ENCODE data around the gene CCDC88C.

Gene CCDC88C

DNA sequence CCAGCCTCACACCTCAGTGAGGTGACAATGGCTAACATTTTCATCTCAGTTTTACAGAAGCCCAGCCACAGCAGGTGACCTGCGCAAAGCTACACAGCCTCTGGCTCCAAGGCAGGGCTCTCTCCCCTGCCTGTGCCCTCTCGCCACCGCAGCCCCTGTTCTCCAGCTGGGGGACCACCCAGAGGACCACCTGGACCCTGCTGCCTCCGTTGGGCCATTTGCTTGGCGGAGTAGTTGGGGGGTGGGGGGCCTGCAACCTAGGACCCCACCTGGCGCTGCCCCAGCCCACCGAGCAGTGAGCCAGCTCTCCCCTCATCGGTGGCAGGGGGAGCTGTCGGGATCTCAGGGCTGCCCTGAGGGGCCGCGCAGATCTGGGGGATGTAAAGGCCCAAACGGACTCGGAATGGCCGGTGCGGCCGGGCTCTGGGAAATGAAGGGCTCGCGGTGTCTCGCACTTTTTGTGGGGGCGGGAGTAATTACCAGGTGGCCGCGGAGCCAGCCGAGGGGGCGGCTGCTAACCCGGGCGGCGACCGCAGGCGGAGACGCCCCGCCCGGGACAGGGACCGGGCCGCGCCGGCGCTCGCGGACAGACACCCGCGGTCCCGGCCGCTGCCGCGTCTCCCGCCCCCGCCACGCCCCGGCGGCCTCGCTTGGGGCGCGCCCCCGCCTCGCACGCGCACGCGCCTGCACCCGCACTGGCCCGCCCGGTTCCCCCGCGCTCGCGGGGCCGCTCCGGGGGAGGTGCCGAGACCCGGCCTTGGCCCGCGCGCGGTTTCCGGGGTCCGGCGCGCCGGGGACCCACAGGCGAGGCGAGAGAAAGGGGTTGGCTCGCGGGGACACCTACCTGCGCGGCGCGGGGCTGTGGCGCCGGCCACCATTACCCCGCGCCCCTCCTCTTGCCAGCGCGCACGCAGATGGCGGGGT is 164.5 kb downstream of the CCDC88C start:
- H3K4me1 ChIP-seq (ENCODE audit: low read length): peaks cover 31% of the 10 kb centered on the region
- no peaks in the 10 kb centered on the region for H4K20me1 ChIP-seq (ENCODE audit: insufficient read depth, low read length)
- no peaks in the 10 kb centered on the region for H3K36me3 ChIP-seq (replicated peaks; ENCODE audit: low read depth, low read length)
- no peaks in the 10 kb centered on the region for H3K9me3 ChIP-seq (ENCODE audit: insufficient read depth, low read length)
- no peak overlapping the region for H3K27ac ChIP-seq (ENCODE audit: low read length)
- H3K4me2 ChIP-seq (ENCODE audit: low read length): peak overlapping the region; percentile 89
- TF ChIP-seq, protein P1, sequence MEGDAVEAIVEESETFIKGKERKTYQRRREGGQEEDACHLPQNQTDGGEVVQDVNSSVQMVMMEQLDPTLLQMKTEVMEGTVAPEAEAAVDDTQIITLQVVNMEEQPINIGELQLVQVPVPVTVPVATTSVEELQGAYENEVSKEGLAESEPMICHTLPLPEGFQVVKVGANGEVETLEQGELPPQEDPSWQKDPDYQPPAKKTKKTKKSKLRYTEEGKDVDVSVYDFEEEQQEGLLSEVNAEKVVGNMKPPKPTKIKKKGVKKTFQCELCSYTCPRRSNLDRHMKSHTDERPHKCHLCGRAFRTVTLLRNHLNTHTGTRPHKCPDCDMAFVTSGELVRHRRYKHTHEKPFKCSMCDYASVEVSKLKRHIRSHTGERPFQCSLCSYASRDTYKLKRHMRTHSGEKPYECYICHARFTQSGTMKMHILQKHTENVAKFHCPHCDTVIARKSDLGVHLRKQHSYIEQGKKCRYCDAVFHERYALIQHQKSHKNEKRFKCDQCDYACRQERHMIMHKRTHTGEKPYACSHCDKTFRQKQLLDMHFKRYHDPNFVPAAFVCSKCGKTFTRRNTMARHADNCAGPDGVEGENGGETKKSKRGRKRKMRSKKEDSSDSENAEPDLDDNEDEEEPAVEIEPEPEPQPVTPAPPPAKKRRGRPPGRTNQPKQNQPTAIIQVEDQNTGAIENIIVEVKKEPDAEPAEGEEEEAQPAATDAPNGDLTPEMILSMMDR (IDR thresholded peaks at IDR 0.05; ENCODE audit: low read depth, low read length): peak; percentile 29
- no peak for TF ChIP-seq EZH2phosphoT487 (IDR thresholded peaks at IDR 0.05; ENCODE audit: low read depth)
- H3K79me2 ChIP-seq (ENCODE audit: low read length): no peaks in the 10 kb centered on the region
- H3K27me3 ChIP-seq (ENCODE audit: low read depth, low read length): peaks cover 13% of the 10 kb centered on the region
- peak overlapping the region; percentile 55 for H2AFZ ChIP-seq (ENCODE audit: low read depth, low read length)
- peak overlapping the region; percentile 59 for H3K9ac ChIP-seq (ENCODE audit: low read length)
- peak overlapping the region; percentile 88 for H3K4me3 ChIP-seq (ENCODE audit: low read length)

GRCh38 chr14:91250912-91251311 is 166.7 kb downstream of the CCDC88C start:
- Histone ChIP-seq H3K36me3 (replicated peaks; ENCODE audit: low read depth, low read length) (no peaks in the 10 kb centered on the region), H3K27me3 (ENCODE audit: low read depth, low read length) (peaks cover 13% of the 10 kb centered on the region), H3K4me3 (ENCODE audit: low read length) (no peak overlapping the region), H3K4me2 (ENCODE audit: low read length) (no peak overlapping the region), H3K4me1 (ENCODE audit: low read length) (peaks cover 24% of the 10 kb centered on the region), H3K27ac (ENCODE audit: low read length) (no peak overlapping the region), H2AFZ (ENCODE audit: low read depth, low read length) (no peak overlapping the region), H3K9ac (ENCODE audit: low read length) (no peak overlapping the region), H3K79me2 (ENCODE audit: low read length) (no peaks in the 10 kb centered on the region), H4K20me1 (ENCODE audit: insufficient read depth, low read length) (no peaks in the 10 kb centered on the region), H3K9me3 (ENCODE audit: insufficient read depth, low read length) (no peaks in the 10 kb centered on the region)
- no peak for TF ChIP-seq EZH2phosphoT487 (IDR thresholded peaks at IDR 0.05; ENCODE audit: low read depth)
- TF ChIP-seq, protein P1 (IDR thresholded peaks at IDR 0.05; ENCODE audit: low read depth, low read length): no peak

- H3K9me3 ChIP-seq (ENCODE audit: insufficient read depth, low read length): no peaks in the 10 kb centered on the region
- peaks cover 24% of the 10 kb centered on the region for H3K4me1 ChIP-seq (ENCODE audit: low read length)
- H3K27me3 ChIP-seq (ENCODE audit: low read depth, low read length): peaks cover 13% of the 10 kb centered on the region
- no peak overlapping the region for H3K9ac ChIP-seq (ENCODE audit: low read length)
- peak overlapping the region; percentile 48 for H3K4me2 ChIP-seq (ENCODE audit: low read length)
- TF ChIP-seq, protein P1 (IDR thresholded peaks at IDR 0.05; ENCODE audit: low read depth, low read length): no peak
- TF ChIP-seq EZH2phosphoT487 (IDR thresholded peaks at IDR 0.05; ENCODE audit: low read depth): no peak
- H3K27ac ChIP-seq (ENCODE audit: low read length): no peak overlapping the region
- H3K79me2 ChIP-seq (ENCODE audit: low read length): no peaks in the 10 kb centered on the region
- H3K4me3 ChIP-seq (ENCODE audit: low read length): no peak overlapping the region
- H3K36me3 ChIP-seq (replicated peaks; ENCODE audit: low read depth, low read length): no peaks in the 10 kb centered on the region
- no peaks in the 10 kb centered on the region for H4K20me1 ChIP-seq (ENCODE audit: insufficient read depth, low read length)
- H2AFZ ChIP-seq (ENCODE audit: low read depth, low read length): peak overlapping the region; percentile 84
Measured at GRCh38 chr14:91249841-91250616, 167.6 kb downstream of the CCDC88C start.

Measured in OCI-LY3 (cell line).